Keratinocyte (primary cell): ENCODE results near the gene RALGAPA2. TPM values are rescaled to one million over a fixed set of nuclear protein-coding genes. Genes with fewer than 3 reads are reported as not detected.

ENCODE experiments used
- DNase-seq: peaks from one replicate; pipeline ENCODE4 v3.0.0-alpha.2; 2011; ENCODE audit warnings: low read depth, missing footprints, low spot score
- FAIRE-seq: peaks from 2 replicates; lab custom pipeline; 2011; peaks lifted over from hg19 to GRCh38; lab: Jason Lieb, UNC
- H2AFZ ChIP-seq: 2 replicates; pipeline ENCODE4 v1.6.0; 2012; ENCODE audit warnings: low read length, control low read depth, inconsistent platforms; ENCODE audit not compliant: control insufficient read depth
- H3K27ac ChIP-seq: 2 replicates; pipeline ENCODE4 v1.5.1; 2011; ENCODE audit warnings: low read length; ENCODE audit not compliant: control insufficient read depth, insufficient read depth
- H3K27me3 ChIP-seq: 3 replicates; pipeline ENCODE4 v1.6.0; 2011; ENCODE audit warnings: low read length; ENCODE audit not compliant: control insufficient read depth, insufficient read depth; ENCODE audit errors: extremely low read depth
- H3K36me3 ChIP-seq, 2 experiments: 2 replicates in 1 of 2; 3 replicates in 1 of 2; pipeline ENCODE4 v1.5.1; 2011; ENCODE audit warnings: low read length in 2 of 2, mild to moderate bottlenecking in 1 of 2; ENCODE audit not compliant: control insufficient read depth in 2 of 2, insufficient read depth in 2 of 2; ENCODE audit errors: extremely low read depth in 1 of 2
- H3K4me1 ChIP-seq: 3 replicates; pipeline ENCODE4 v1.5.1; 2011; ENCODE audit warnings: low read length; ENCODE audit not compliant: control insufficient read depth, insufficient read depth; ENCODE audit errors: extremely low read depth
- H3K4me2 ChIP-seq: 3 replicates; pipeline ENCODE4 v1.6.0; 2011; ENCODE audit warnings: low read depth, low read length; ENCODE audit not compliant: control insufficient read depth, insufficient read depth; ENCODE audit errors: extremely low read depth
- H3K4me3 ChIP-seq, 3 experiments: fragments of 200-600 bp in 1 of 3; sonication (generic) in 1 of 3; 2 replicates in 2 of 3; 3 replicates in 1 of 3; pipeline ENCODE4 v1.5.1; 2011 to 2016; ENCODE audit warnings: low read length in 3 of 3, mild to moderate bottlenecking in 3 of 3, control low read depth in 2 of 3, inconsistent platforms in 1 of 3, low read depth in 1 of 3, mixed read lengths in 1 of 3, mixed run types in 1 of 3, moderate library complexity in 1 of 3; ENCODE audit not compliant: control insufficient read depth in 2 of 3, insufficient read depth in 2 of 3; ENCODE audit errors: extremely low read depth in 1 of 3
- H3K79me2 ChIP-seq: 2 replicates; pipeline ENCODE4 v1.6.0; 2012; ENCODE audit warnings: low read length; ENCODE audit not compliant: control insufficient read depth, insufficient read depth
- H3K9ac ChIP-seq: 3 replicates; pipeline ENCODE4 v1.6.0; 2011; ENCODE audit warnings: low read length; ENCODE audit not compliant: control insufficient read depth, insufficient read depth; ENCODE audit errors: extremely low read depth
- H3K9me1 ChIP-seq: 3 replicates; pipeline ENCODE4 v1.6.0; 2011; ENCODE audit warnings: low read length; ENCODE audit not compliant: control insufficient read depth, insufficient read depth; ENCODE audit errors: extremely low read depth
- H3K9me3 ChIP-seq: 2 replicates; pipeline ENCODE4 v1.5.1; 2012; ENCODE audit warnings: low read depth, low read length; ENCODE audit not compliant: control insufficient read depth
- H4K20me1 ChIP-seq: 3 replicates; pipeline ENCODE4 v1.6.0; 2011; ENCODE audit warnings: low read length; ENCODE audit not compliant: control insufficient read depth, insufficient read depth; ENCODE audit errors: extremely low read depth
- CTCF ChIP-seq, 3 experiments: IDR thresholded peaks in 1 of 3; conservative IDR thresholded peaks in 1 of 3; optimal IDR thresholded peaks in 1 of 3; 2 replicates in 2 of 3; 3 replicates in 1 of 3; pipeline versions ENCODE3 to v1.5.1; 2011; ENCODE audit warnings: low read length in 3 of 3, mild to moderate bottlenecking in 3 of 3, moderate library complexity in 2 of 3, control low read depth in 1 of 3, inconsistent platforms in 1 of 3; ENCODE audit not compliant: insufficient read depth in 2 of 3; ENCODE audit errors: extremely low read depth in 1 of 3
- EZH2 ChIP-seq: IDR thresholded peaks from one replicate; pipeline ENCODE4 v1.6.1; 2012; ENCODE audit warnings: inconsistent platforms, mild to moderate bottlenecking, low read length, moderate library complexity
- dilution Hi-C: fragments of 300-500 bp; cut with MboI; formaldehyde crosslinking; loops from one replicate; pipeline ENCODE4 v1.7.0; 2020; ENCODE audit warnings: low sequenced_read_pairs; ENCODE audit not compliant: extremely low pct_ligation_motif_present
- polyA plus RNA-seq, 5 experiments: library from polyadenylated mRNA; depleted of rRNA in 3 of 5; stranded (reverse) in 3 of 5; stranded (forward) in 1 of 5; unstranded in 1 of 5; fragments of >200 nt; gene quantifications; 1 replicate in 1 of 5; 2 replicates in 3 of 5; 3 replicates in 1 of 5; pipeline versions ENCODE4 v1.2.1 to v1.2.3, GENCODE V29; 2011 to 2012; ENCODE audit warnings: missing spikeins in 2 of 5, low read depth in 1 of 5, low replicate concordance in 1 of 5

RALGAPA2 gene
- polyA plus RNA-seq, 1 donor (not counting 4 experiments of a cell fraction or from before 2014, with no cell fraction given): 3.2 TPM

- Histone ChIP-seq H4K20me1 (no peaks in the 10 kb centered on the region), H2AFZ (no peak overlapping the region), H3K4me2 (no peak overlapping the region), H3K9me1 (no peaks in the 10 kb centered on the region), H3K27me3 (no peaks in the 10 kb centered on the region), H3K4me1 (peaks cover 14% of the 10 kb centered on the region), H3K27ac (no peak overlapping the region), H3K9ac (no peak overlapping the region), H3K9me3 (no peaks in the 10 kb centered on the region), H3K36me3 (peaks cover 0 to 1% of the 10 kb centered on the region in 2 experiments), H3K79me2 (no peaks in the 10 kb centered on the region), H3K4me3 (no peak overlapping the region)
- dilution Hi-C loops: no loop called here
- FAIRE-seq: no peak
- DNase-seq: no peak
- no peak for TF ChIP-seq CTCF (optimal IDR thresholded peaks at IDR 0.05 in 1 of 3, IDR thresholded peaks at IDR 0.05 in 1 of 3, conservative IDR thresholded peaks at IDR 0.05 in 1 of 3; ENCODE audit: extremely low read depth in 1 of 3, insufficient read depth in 2 of 3, low read length in 3 of 3)
Measured at GRCh38 chr20:20491110-20491783, 221.2 kb downstream of the RALGAPA2 start.

GRCh38 chr20:20490673-20491072 is 221.8 kb downstream of the RALGAPA2 start:
- H4K20me1 ChIP-seq: no peaks in the 10 kb centered on the region
- H3K4me3 ChIP-seq: no peak overlapping the region
- H3K4me1 ChIP-seq: peaks cover 14% of the 10 kb centered on the region
- no peak overlapping the region for H2AFZ ChIP-seq
- no peak for FAIRE-seq
- no peak overlapping the region for H3K9ac ChIP-seq
- no peaks in the 10 kb centered on the region for H3K9me1 ChIP-seq
- H3K27me3 ChIP-seq: no peaks in the 10 kb centered on the region
- peaks cover 0 to 1% of the 10 kb centered on the region in 2 experiments for H3K36me3 ChIP-seq
- H3K9me3 ChIP-seq: no peaks in the 10 kb centered on the region
- dilution Hi-C loops: no loop called here
- no peaks in the 10 kb centered on the region for H3K79me2 ChIP-seq
- TF ChIP-seq CTCF (optimal IDR thresholded peaks at IDR 0.05 in 1 of 3, IDR thresholded peaks at IDR 0.05 in 1 of 3, conservative IDR thresholded peaks at IDR 0.05 in 1 of 3; ENCODE audit: extremely low read depth in 1 of 3, insufficient read depth in 2 of 3, low read length in 3 of 3) (no peak), EZH2 (no peak)
- no peak for DNase-seq
- no peak overlapping the region for H3K4me2 ChIP-seq
- H3K27ac ChIP-seq: no peak overlapping the region
